Activated CD4-positive, alpha-beta T cell treated with anti-CD3 and anti-CD28 coated beads, Interleukin-2, Interleukin-6, amounts not matched to agents 100 ng/mL and 50 ng/mL, durations not matched to agents 16 hours and 8 hours (primary cell): ENCODE results near the gene PIAS3.

ENCODE experiments used
- DNase-seq: peaks from one replicate; pipeline ENCODE4 v3.0.0-alpha.2; 2020

Gene PIAS3

DNA sequence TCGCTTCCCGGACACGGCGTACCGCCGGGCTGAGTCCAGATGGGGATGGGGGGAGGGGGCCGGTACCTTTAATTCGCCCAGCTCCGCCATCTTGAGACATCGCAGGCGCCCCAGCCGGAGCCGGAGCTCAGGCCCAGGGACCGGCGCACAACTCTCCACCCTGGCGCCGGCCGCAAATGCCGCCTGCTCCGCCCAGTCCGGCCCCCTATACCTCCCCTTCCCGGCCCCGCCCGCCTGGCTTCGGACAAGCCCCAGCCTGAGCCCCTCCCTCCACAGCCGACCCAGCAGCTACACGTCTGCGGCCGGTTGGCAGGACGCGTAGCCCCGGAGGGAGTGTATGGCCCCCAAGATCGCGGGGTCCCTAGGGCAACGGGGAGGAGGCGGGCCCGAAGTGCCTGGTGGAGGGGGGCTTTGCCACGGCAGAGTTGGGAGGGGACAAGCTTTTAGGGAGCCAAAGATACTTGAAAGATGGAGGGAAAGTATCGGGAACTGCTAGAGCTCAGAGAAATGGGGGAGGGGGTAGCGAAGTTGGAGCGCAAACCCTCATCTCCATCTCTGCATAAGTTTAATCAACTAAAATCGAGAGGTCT is at the start of gene PIAS3:
Gene PIAS3 (minus strand): TSS at position 181 of the 590 bp plus-strand sequence. CDS start 91 bp downstream, at position 90.
- DNase-seq: peak; percentile 94

DNA sequence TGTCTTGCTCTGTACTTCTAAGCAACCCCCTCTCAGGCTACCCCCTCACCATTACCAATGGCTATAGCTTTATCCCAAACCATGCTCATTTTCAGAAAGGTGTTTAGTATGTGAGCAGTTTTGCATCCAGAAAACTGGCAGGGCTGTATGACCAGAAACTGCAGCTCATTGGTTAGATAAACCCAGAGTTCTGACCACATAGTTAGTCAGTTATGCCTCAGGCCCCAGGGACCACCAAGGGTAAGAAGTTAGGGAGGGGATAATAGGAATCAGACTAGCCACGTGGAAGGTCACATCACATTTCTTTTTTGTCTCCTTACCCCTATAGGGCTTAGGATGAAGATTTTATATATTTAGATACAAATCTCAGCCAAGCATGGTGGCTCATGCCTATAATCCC is 49.8 kb upstream of the PIAS3 start:
- DNase-seq: no peak

- no peak for DNase-seq
Observed at GRCh38 chr1:145906954-145907753, 48.3 kb upstream of the PIAS3 start.

GRCh38 chr1:145901312-145902021 is 42.6 kb upstream of the PIAS3 start:
- no peak for DNase-seq

DNA sequence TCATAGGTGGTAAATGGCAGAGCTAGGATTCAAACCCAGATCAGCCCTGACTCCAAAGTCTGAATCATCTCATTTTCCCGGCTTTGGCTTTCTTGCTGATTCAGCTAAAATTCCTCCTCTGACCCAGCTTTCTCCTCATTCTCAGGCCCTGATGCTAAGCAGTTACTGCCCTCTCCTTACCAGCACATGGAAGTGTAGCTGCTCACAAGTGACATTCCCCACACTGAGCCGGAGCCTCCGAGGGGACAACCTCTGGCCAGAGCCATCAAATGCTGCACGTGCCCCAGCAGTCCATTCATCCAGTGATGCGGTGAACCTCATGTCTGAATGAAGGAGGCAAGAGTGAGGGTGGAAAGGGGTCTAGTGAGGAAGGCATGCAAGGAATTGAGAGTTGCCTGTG is 39.9 kb upstream of the PIAS3 start:
- DNase-seq: no peak

DNA sequence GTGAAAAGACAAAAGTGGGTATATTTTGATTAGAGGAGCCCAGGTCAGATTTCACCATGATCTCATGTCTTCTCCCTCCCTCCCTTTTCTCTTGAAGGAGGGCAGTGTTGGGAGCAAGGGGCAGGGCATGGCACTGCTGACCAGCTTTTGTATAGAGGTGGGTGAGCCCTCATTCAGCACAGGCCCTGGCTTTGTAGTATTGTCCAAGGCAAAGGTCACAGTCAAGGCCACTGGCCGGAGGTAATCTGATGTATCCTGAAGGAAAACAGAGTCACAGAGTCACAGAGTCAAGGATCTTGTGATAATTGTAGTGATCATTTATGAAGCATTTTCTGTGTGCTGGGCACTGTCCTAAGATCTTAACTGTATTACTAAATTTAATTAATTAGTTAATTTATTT is 39.1 kb upstream of the PIAS3 start:
- no peak for DNase-seq

- DNase-seq: no peak
Observed at GRCh38 chr1:145895471-145895870, 36.6 kb upstream of the PIAS3 start.

GRCh38 chr1:145893306-145894055 is 34.6 kb upstream of the PIAS3 start:
- DNase-seq: no peak

DNA sequence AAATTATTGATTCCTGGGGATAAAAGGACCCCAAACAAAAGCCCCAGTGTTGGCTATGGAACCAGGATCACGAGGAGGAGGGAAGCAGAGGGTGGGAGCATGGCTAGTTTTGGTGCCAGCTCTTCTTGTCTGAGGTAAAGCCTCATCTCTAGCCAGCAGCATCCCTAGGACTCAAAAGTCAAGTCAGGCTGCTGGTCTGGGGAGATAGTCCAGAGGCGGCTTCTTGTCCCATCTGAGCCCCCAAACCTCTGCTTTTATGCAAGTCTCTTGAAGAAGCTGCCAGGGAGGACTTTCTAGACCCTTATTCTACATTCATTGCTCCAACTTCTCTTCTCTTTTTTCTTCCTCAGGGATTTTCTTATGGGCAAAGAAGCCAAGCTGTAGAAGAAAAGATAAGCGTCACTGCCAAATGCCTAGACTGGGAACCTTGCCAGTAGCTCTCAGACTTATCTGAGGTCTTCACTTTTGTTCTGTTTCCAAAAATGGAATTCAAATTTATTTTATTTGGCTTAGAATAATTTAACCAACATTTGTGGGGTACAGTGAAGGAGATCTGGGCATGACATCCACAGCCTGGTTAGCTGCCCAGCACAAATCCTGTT is 33.7 kb upstream of the PIAS3 start:
- no peak for DNase-seq

- peak; percentile 58 for DNase-seq
Observed at GRCh38 chr1:145891587-145892485, 33.0 kb upstream of the PIAS3 start.

DNA sequence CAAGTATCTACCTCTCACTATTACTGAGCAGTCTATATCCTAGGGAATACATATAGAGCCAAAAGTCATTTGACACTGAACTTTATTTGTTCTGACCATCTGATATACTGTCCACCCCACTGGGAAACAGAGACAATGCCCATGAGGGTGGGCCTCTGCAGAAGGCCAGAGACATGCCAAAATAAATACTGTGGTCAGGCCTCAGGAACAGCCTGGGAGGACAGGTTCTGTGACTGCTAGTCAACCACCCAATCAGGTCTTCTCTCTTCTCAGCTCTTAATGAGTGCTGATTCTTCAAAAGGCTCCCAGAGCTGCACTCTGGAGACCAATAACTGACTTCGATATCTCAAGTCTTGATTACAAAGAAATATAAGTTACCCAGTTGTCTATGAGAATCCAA is 32.3 kb upstream of the PIAS3 start:
- no peak for DNase-seq

GRCh38 chr1:145889722-145890121 is 30.8 kb upstream of the PIAS3 start:
- DNase-seq: no peak

- no peak for DNase-seq
Observed at GRCh38 chr1:145887631-145888030, 28.8 kb upstream of the PIAS3 start.

- DNase-seq: no peak
Observed at GRCh38 chr1:145886816-145887215, 27.9 kb upstream of the PIAS3 start.

DNA sequence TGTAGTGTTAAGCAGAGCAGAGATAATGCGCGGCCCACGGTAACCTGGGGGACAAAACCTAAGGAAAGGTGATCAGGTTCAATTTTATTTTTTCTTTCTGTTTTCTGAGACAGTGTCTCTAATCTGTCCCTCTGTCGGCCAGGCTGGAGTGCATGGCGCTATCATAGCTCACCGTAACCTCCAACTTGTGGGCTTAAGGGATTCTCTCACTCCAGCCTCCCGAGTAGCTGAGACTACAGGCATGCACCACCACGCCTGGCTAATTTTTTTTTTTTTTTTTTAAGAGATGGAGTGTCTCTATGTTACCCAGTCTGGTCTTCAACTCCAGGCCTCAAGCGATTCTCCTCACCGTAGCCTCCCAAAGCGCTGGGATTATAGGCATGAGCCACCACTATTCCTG is 27.5 kb upstream of the PIAS3 start:
- DNase-seq: no peak

GRCh38 chr1:145885738-145886287 is 26.9 kb upstream of the PIAS3 start, which contains the start of gene ANKRD35:
Gene ANKRD35, minus strand, starts transcription at chr1:145885866. Its CDS starts 108 bp downstream, at chr1:145885758.
- peak; percentile 79 for DNase-seq

DNA sequence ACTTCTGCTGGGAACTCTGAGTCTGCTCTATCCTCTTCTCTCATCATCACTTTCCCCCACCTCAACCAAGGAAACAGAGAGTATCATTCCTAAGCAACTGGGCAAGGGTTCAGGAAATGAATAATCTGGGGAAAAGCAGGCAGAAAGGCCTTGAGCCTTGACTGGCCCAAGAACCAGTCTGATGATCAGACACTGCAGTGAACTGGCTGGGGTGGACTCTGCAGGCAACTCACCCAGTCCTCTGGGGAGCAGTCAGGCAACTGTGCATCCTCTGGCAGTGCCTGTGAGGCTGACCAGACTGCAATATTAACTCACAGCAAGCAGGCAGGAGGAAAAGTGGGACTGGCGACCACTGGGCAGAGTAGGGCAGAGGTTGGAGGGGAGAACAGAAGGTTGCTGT is 25.8 kb upstream of the PIAS3 start:
- no peak for DNase-seq

DNA sequence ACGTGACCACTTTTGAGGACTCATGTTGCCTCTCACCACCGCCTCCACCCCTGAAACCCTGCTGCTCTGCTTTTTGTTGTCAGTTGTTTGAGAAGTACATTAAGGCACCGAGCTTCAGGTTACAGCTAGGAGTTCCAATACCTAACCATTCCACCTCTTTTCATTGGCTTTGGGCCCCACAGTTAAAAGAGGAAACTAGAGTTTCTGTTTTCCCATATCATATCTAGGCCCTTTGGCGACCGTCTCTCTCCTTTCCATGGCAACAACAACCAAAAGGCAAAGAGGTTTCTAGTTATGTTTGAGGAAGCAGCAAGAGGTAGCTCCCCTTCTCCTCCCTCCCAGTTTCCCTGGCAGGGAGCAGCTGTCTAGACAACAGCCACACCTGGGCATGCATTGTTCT is 20.9 kb upstream of the PIAS3 start:
- DNase-seq: no peak

GRCh38 chr1:145878724-145879123 is 19.8 kb upstream of the PIAS3 start:
- no peak for DNase-seq

GRCh38 chr1:145877923-145878486 is 19.1 kb upstream of the PIAS3 start:
- DNase-seq: no peak

- no peak for DNase-seq
Observed at GRCh38 chr1:145874646-145875045, 15.8 kb upstream of the PIAS3 start.
